ENCODE measurements around the gene SLC25A47.

- TF ChIP-seq CTCF (IDR thresholded peaks at IDR 0.05; ENCODE audit: extremely low read depth in 1 of 2, insufficient read depth in 1 of 2, low read depth in 1 of 2, low read length in 2 of 2) (no peak), EZH2 (IDR thresholded peaks at IDR 0.05; ENCODE audit: borderline replicate concordance, low read depth, low read length, severe bottlenecking) (no peak), POLR2AphosphoS5 (IDR thresholded peaks at IDR 0.05; ENCODE audit: insufficient read depth, low read depth, low read length) (no peak), MYC (IDR thresholded peaks at IDR 0.05; ENCODE audit: low read depth, low read length) (no peak), MAX (IDR thresholded peaks at IDR 0.05; ENCODE audit: insufficient read depth, insufficient read length) (no peak), POLR2A (IDR thresholded peaks at IDR 0.05; ENCODE audit: low read depth, low read length) (no peak), GATA2 (IDR thresholded peaks at IDR 0.05; ENCODE audit: insufficient read depth, insufficient read length, low read depth, low read length) (no peak), FOS (IDR thresholded peaks at IDR 0.05; ENCODE audit: borderline replicate concordance, insufficient read depth, low read length) (no peak), JUN (IDR thresholded peaks at IDR 0.05; ENCODE audit: borderline replicate concordance, insufficient read depth, insufficient read length, low read depth) (no peak)
Measured at GRCh38 chr14:100321473-100322137, 1.5 kb upstream of the SLC25A47 start.
